Breast epithelium (tissue), 4 donors: ENCODE data around the gene BOLA2B. TPM values are rescaled to one million over a fixed set of nuclear protein-coding genes. Genes with fewer than 3 reads are reported as not detected.

ENCODE experiments used
- DNase-seq, 2 donors: peaks; one replicate each; pipeline ENCODE4 v3.0.0-alpha.2; 2019; ENCODE audit warnings: low spot score in 2 of 2
- H3K27ac ChIP-seq, 2 donors: fragments of 200-600 bp; sonication (generic) in 1 of 2; one replicate each; pipeline ENCODE4 v1.5.1; 2016 to 2019; ENCODE audit warnings: mild to moderate bottlenecking in 1 of 2
- H3K27me3 ChIP-seq, 2 donors: fragments of 200-600 bp; sonication (generic) in 1 of 2; one replicate each; pipeline versions ENCODE4 v1.5.1 to v1.6.0; 2017 to 2019; ENCODE audit warnings: control low read depth in 1 of 2, mild to moderate bottlenecking in 1 of 2
- H3K36me3 ChIP-seq: fragments of 200-600 bp; one replicate; pipeline ENCODE4 v1.5.1; 2019
- H3K4me1 ChIP-seq, 2 donors: fragments of 200-600 bp; sonication (generic); one replicate each; pipeline ENCODE4 v1.5.1; 2016 to 2019; ENCODE audit warnings: control low read depth in 1 of 2
- H3K4me3 ChIP-seq, 3 donors: fragments of 200-600 bp; sonication (generic); 1 replicate in 2 of 3; 2 replicates in 1 of 3; pipeline ENCODE4 v1.5.1; 2016 to 2019; ENCODE audit warnings: mild to moderate bottlenecking in 3 of 3, moderate library complexity in 2 of 3
- H3K9me3 ChIP-seq, 2 donors: fragments of 200-600 bp; sonication (generic) in 1 of 2; one replicate each; pipeline ENCODE4 v1.5.1; 2016 to 2019; ENCODE audit warnings: control low read depth in 1 of 2
- CTCF ChIP-seq, 3 donors: fragments of 450-650 bp; IDR thresholded peaks; one replicate each; pipeline ENCODE4 v1.5.1; 2016 to 2017; ENCODE audit warnings: antibody characterized with exemption in 3 of 3, mild to moderate bottlenecking in 3 of 3, moderate library complexity in 3 of 3
- POLR2A ChIP-seq: fragments of 450-650 bp; IDR thresholded peaks from one replicate; pipeline ENCODE4 v1.6.1; 2016; ENCODE audit warnings: antibody characterized with exemption, mild to moderate bottlenecking, moderate library complexity
- POLR2AphosphoS5 ChIP-seq, 3 donors: sonication (generic); formaldehyde crosslinking; IDR thresholded peaks; one replicate each; pipeline ENCODE4 v1.6.1; 2017; ENCODE audit warnings: antibody characterized with exemption in 3 of 3
- intact Hi-C: fragments of 100-400 bp; cut with DNase I; formaldehyde crosslinking; loops from one replicate; pipeline ENCODE4 v1.15.1; 2023; ENCODE audit warnings: low total_unique reads
- total RNA-seq, 3 donors: library from RNA; depleted of rRNA; stranded (reverse); fragments of >200 nt; gene quantifications; one replicate each; pipeline ENCODE4 v1.1.0, GENCODE V29; 2016

BOLA2B gene
- total RNA-seq, 3 donors from 2014 or later: 125 to 267 (median 258) TPM

- Histone ChIP-seq H3K36me3 (no peaks in the 10 kb centered on the region), H3K9me3 (no peaks in the 10 kb centered on the region), H3K4me1 (no peaks in the 10 kb centered on the region), H3K27ac (no peak overlapping the region), H3K27me3 (no peaks in the 10 kb centered on the region), H3K4me3 (no peak overlapping the region)
- intact Hi-C loops: no loop called here
- DNase-seq: no peak
- no peak for TF ChIP-seq POLR2A
- no peak for TF ChIP-seq CTCF (IDR thresholded peaks at IDR 0.05)
- TF ChIP-seq POLR2AphosphoS5 (IDR thresholded peaks at IDR 0.05): no peak
These were observed 27.1 kb downstream of the BOLA2B start for GRCh38 chr16:30166202-30166902.

- no peaks in the 10 kb centered on the region for H3K9me3 ChIP-seq
- intact Hi-C loops: no loop called here
- no peaks in the 10 kb centered on the region for H3K27me3 ChIP-seq
- H3K36me3 ChIP-seq: no peaks in the 10 kb centered on the region
- no peak overlapping the region for H3K4me3 ChIP-seq
- H3K27ac ChIP-seq: no peak overlapping the region
- DNase-seq: no peak
- TF ChIP-seq POLR2A: no peak
- no peak for TF ChIP-seq POLR2AphosphoS5 (IDR thresholded peaks at IDR 0.05)
- no peak for TF ChIP-seq CTCF (IDR thresholded peaks at IDR 0.05)
- H3K4me1 ChIP-seq: no peaks in the 10 kb centered on the region
These were observed 29.9 kb downstream of the BOLA2B start for GRCh38 chr16:30163538-30163937.

GRCh38 chr16:30157214-30157613 is 36.3 kb downstream of the BOLA2B start:
- Histone ChIP-seq H3K4me1 (no peaks in the 10 kb centered on the region), H3K27ac (no peak overlapping the region), H3K4me3 (no peak overlapping the region), H3K36me3 (no peaks in the 10 kb centered on the region), H3K27me3 (no peaks in the 10 kb centered on the region), H3K9me3 (no peaks in the 10 kb centered on the region)
- no peak for DNase-seq
- intact Hi-C loops: no loop called here
- TF ChIP-seq CTCF (IDR thresholded peaks at IDR 0.05) (no peak), POLR2AphosphoS5 (IDR thresholded peaks at IDR 0.05) (no peak), POLR2A (no peak)

- Histone ChIP-seq H3K36me3 (no peaks in the 10 kb centered on the region), H3K4me3 (no peak overlapping the region), H3K27me3 (no peaks in the 10 kb centered on the region), H3K27ac (no peak overlapping the region), H3K4me1 (no peaks in the 10 kb centered on the region), H3K9me3 (no peaks in the 10 kb centered on the region)
- DNase-seq: no peak
- intact Hi-C loops: no loop called here
- TF ChIP-seq POLR2A: no peak
- TF ChIP-seq CTCF (IDR thresholded peaks at IDR 0.05): no peak
- TF ChIP-seq POLR2AphosphoS5 (IDR thresholded peaks at IDR 0.05): no peak
These were observed 38.3 kb downstream of the BOLA2B start for GRCh38 chr16:30155188-30155587.

- intact Hi-C loops: no loop called here
- no peak for TF ChIP-seq POLR2AphosphoS5 (IDR thresholded peaks at IDR 0.05)
- TF ChIP-seq POLR2A: no peak
- no peak for TF ChIP-seq CTCF (IDR thresholded peaks at IDR 0.05)
- H3K4me3 ChIP-seq: no peak overlapping the region
- no peaks in the 10 kb centered on the region for H3K27me3 ChIP-seq
- no peaks in the 10 kb centered on the region for H3K36me3 ChIP-seq
- DNase-seq: no peak
- no peak overlapping the region for H3K27ac ChIP-seq
- peaks cover 4 to 6% of the 10 kb centered on the region in 2 donors for H3K9me3 ChIP-seq
- no peaks in the 10 kb centered on the region for H3K4me1 ChIP-seq
These were observed 40.9 kb downstream of the BOLA2B start for GRCh38 chr16:30152517-30152916.
